H7 (cell line): ENCODE results near the gene CCDC167. TPM values are rescaled to one million over a fixed set of nuclear protein-coding genes. Genes with fewer than 3 reads are reported as not detected.
A peak's percentile ranks its signal among the peaks of the same experiment; 100 is the strongest.

Experiments
- DNase-seq: peaks from one replicate; pipeline ENCODE4 v3.0.0; 2012
- H3K27me3 ChIP-seq: 2 replicates; pipeline ENCODE4 v1.6.0; 2011; ENCODE audit warnings: mild to moderate bottlenecking, low read length; ENCODE audit not compliant: control insufficient read depth, insufficient read depth
- H3K36me3 ChIP-seq: replicated peaks from 2 replicates; pipeline ENCODE4 v1.5.1; 2011; ENCODE audit warnings: low read length; ENCODE audit not compliant: control insufficient read depth, insufficient read depth
- H3K4me3 ChIP-seq: 2 replicates; pipeline ENCODE4 v1.5.1; 2011; ENCODE audit warnings: low read depth, mild to moderate bottlenecking, control low read depth, low read length, moderate library complexity; ENCODE audit not compliant: insufficient read depth
- total RNA-seq: library from RNA; depleted of rRNA; stranded (reverse); fragments of >200 nt; shearing (Covaris generic); gene quantifications from 2 replicates; pipeline ENCODE4 v1.2.3, GENCODE V29; 2014

Gene CCDC167
- total RNA-seq, 1 experiment from 2014 or later, result 52.4 TPM

DNA sequence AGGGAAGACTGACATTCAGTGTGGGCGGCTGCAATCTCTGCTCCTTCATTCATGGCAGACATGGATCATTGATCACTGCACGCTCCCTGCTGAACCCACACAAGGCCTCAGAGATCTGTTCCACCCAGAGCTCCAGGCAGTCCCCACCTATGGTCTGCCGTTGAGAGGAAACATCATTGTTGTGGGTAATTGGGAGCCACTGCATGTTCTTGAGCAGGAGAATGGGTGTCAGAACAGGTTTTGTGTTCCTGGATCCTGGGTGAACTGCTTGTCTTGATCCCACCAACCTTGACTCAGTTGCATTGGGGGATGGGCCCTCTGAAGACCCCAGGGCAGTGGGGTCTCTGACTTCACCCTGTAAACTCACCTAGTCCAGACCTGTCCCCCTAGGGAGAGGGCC, 23.1 kb upstream of the CCDC167 start:
- DNase-seq, result no peak
- Histone ChIP-seq H3K4me3 (no peak overlapping the region), H3K36me3 (no peaks in the 10 kb centered on the region), H3K27me3 (no peaks in the 10 kb centered on the region)

DNA sequence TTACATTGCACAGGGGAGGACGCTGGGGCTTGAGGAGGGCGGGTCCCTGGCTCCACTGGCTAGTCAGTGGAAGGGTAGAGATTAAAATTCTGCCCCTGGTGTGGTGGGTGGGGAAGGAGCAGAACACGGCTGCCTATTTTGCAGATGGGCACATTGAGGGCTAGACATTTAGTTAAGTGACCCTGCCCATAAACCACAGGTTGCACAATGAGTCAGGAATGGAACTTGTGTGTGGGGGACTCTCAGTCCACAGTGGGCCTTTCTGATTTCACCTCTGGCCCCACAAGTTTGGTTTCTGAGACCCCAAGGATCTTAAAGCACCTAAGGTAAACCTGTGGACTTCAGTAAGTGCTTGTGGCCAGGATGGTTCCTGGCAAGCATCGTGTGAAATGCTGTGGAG, 22.0 kb upstream of the CCDC167 start:
- Histone ChIP-seq H3K4me3 (no peak overlapping the region), H3K27me3 (no peaks in the 10 kb centered on the region), H3K36me3 (no peaks in the 10 kb centered on the region)
- DNase-seq, result no peak

DNA sequence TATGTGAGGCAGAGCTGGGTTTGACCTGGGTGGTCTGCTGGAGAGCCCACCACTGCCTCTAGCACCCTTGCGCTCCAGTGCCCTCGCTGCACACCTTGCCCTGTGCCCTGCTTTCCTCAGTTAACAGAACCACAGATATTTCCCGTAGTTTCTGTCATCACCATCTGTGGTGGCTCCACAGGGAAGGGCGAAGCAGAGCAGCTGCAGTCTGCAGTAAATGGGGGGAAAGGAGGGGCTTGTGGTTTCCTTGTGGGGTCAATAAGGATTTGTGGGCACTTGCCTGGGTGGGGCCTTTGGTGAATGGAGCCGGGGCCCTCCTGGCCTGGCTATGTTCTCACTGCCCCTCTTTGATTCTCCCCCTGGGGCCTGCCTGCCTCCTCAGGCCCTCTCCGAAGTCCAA, 21.2 kb upstream of the CCDC167 start:
- H3K36me3 ChIP-seq, result no peaks in the 10 kb centered on the region
- H3K4me3 ChIP-seq, result no peak overlapping the region
- no peaks in the 10 kb centered on the region for H3K27me3 ChIP-seq
- no peak for DNase-seq

DNA sequence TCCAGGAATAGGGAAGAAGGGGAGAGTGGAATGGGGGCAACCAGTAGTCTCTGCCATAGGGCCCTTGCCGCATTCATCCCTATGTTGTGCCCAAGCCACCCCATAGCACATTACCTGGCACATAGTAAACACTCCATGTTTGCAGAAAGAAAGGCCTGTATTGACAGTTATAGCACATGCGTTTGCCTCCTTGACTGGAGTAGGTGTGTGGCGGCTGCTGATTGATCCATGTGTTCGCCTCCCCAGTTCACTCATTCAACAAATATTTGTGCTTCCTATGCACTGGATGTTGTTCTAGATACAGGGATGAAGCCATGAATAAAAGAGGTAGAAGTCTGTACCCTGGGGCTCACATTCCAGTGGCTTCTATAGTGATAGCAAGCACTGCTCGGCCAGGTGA, 19.8 kb upstream of the CCDC167 start:
- no peak overlapping the region for H3K4me3 ChIP-seq
- H3K36me3 ChIP-seq, result no peaks in the 10 kb centered on the region
- no peaks in the 10 kb centered on the region for H3K27me3 ChIP-seq
- no peak for DNase-seq

DNA sequence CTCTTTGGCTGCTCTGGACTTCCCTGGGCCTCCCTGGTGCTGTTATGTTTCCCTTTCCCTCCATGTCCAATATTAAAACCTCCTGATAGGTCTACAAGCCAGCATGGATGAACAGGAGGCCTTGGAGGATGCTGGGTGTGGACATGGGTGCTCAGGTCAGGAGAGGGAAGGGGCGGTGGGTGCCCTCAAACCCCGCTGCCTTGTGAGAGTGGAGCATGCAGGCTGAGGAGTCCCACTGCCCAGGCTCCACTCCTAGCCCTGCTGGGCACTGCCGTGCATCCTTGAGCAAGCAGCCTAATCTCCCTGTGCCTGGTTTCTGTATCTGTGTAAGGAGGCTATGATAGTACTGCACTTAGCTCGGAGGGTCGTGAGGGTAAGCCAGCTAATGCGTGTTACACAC, 18.4 kb upstream of the CCDC167 start:
- H3K4me3 ChIP-seq, result no peak overlapping the region
- no peak for DNase-seq

DNA sequence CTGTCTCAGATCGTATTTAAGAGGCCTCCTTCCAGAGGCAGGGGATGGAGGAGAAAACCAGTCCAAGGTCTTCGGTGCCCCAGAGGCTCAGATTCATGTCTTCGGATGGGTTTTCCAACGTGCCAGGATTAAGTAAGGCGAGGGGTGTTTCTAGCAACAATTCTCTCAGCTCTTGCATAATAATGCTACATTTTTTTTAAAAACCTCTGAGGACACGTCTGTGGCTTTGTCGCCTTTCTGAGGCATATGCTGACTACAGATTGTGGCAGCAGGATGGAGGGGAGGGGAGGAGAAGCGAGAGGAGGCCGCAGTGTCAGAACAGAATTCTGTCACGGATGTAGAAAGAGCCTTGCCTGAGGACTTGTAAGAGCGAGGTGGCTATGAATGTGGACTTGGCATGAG, 17.7 kb upstream of the CCDC167 start:
- H3K4me3 ChIP-seq, result no peak overlapping the region
- H3K36me3 ChIP-seq, result no peaks in the 10 kb centered on the region
- H3K27me3 ChIP-seq, result peaks cover 17% of the 10 kb centered on the region
- DNase-seq, result no peak

More for the DNA sequence above, 18.4 kb upstream of the CCDC167 start:
- Histone ChIP-seq H3K36me3 (no peaks in the 10 kb centered on the region), H3K27me3 (peaks cover 11% of the 10 kb centered on the region)

DNA sequence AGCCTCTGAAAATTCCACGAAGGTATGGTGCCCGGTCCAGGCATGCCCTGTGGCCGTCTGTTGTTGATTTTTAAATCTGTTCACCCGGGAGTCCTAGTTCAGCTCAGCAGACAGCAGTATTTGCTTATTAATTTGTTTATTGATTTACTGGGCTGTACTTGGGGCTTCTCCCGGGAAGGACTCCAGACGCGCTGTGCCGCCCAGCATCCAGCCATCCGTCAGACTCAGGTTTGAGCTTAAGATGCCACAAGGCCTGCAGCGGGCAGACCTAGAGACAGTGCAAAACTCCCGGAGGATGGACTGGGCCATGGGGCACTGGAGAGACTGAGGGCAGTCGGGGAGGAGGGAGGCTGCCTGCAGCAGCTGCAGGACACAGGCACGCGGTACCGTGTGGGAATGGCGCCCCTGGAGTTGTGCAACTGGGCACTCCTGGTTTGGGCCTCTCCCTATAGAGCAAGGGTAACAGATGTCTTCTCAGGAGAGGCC, 17.3 kb upstream of the CCDC167 start:
- Histone ChIP-seq H3K36me3 (no peaks in the 10 kb centered on the region), H3K27me3 (peaks cover 22% of the 10 kb centered on the region), H3K4me3 (no peak overlapping the region)
- DNase-seq, result no peak

DNA sequence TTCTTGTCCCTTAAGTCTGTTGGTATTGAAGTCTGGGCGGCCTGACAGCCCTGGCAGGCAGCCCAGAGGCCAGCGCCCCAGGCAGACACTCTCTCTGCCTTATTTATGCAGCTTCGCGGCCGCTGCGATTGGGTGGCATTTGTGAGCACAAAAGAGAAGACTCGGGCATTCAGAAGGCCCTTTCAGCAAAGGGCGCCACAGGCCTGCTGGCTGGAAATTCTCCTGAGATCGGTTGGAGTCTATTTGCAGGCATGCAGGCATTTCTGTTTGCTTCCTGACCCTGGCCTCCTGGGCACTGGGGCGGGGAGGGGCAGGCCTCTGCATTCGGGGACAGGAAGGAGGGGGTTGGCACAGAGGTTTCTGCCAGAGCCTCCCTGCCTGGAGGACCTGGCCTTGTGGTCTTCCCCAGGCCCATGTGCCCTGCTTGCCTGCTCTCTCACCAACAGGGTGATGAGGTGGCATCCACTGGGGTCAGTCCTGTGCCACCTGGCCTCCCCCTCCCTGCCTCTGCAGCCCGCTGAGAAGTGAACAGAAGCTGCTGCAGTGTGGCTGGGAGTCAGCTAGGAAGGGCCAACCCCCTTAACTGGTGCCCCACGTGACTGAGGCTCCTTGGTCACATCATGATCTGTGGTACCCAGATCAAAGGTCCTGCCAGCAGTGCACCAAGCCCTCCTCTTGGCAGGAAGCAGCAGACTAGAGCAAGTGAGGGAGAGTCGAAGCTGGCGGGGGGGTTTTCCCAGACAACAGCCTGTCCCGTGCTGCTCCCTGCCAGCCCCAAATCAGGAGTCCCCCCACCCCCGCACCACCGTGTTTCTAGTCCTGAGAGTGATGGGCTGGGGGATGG, 16.6 kb upstream of the CCDC167 start:
- Histone ChIP-seq H3K4me3 (no peak overlapping the region), H3K36me3 (no peaks in the 10 kb centered on the region), H3K27me3 (peaks cover 28% of the 10 kb centered on the region)
- peak; percentile 75 for DNase-seq

DNA sequence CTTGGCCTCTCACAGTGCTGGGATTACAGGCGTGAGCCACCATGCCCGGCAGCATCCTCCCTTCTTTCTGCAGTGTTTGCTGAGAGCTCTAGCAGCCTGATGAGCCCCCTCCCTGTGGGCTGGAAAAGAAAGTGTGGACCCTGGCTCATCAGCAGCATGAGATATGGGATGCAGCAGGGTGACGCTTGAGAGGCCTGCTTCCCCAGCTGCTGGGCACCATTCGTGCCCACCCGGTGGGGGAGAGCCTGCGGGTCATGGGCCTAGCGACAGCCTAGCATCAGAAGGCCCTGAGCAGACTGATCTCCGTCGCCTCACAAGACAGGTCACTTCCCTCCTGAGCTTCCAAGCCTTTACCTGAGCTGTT, 16.0 kb upstream of the CCDC167 start:
- DNase-seq, result no peak
- Histone ChIP-seq H3K27me3 (peaks cover 34% of the 10 kb centered on the region), H3K4me3 (no peak overlapping the region), H3K36me3 (no peaks in the 10 kb centered on the region)

DNA sequence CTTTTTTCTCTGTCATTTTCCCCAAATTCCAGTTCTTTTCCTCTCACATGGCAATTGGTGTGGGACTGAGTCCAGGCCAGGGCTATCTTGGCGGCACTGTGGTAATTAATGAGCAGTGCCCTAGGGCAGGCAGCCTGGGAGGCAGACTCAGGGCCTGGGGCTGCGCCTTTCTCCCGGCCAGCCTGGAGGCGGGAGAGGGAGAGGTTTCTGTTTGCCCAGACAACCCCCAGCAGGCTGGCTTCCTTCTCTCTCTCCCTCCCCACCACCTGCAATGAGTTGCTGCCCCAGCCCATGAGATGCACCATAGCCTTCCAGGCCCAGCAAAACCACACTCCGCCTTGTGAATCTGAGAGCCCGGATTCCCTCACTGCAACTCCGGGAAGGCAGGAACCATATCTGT, 15.1 kb upstream of the CCDC167 start:
- Histone ChIP-seq H3K4me3 (no peak overlapping the region), H3K36me3 (no peaks in the 10 kb centered on the region), H3K27me3 (peaks cover 36% of the 10 kb centered on the region)
- DNase-seq, result no peak

DNA sequence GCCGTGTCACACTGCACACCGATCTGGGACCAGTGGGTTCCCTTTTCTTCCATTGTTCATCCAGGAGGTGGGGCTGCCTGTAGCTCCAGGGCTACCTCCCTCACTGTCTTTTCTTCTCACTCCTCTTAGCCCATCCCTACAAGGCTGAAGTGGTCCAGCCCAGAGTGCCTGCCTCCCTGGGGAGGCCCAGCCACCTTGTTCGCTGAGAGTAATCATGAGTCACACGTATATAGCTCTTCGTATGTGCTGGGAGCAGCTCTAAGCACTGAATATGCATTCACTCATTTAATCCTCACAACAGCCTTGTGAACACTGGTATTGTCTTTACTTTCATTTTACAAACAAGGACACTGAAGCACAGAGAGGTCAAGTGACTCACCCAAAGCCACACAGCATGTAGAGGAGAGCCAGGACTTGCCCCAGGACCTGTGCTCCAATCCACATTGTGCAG, 14.7 kb upstream of the CCDC167 start:
- Histone ChIP-seq H3K27me3 (peaks cover 36% of the 10 kb centered on the region), H3K4me3 (no peak overlapping the region), H3K36me3 (no peaks in the 10 kb centered on the region)
- no peak for DNase-seq

DNA sequence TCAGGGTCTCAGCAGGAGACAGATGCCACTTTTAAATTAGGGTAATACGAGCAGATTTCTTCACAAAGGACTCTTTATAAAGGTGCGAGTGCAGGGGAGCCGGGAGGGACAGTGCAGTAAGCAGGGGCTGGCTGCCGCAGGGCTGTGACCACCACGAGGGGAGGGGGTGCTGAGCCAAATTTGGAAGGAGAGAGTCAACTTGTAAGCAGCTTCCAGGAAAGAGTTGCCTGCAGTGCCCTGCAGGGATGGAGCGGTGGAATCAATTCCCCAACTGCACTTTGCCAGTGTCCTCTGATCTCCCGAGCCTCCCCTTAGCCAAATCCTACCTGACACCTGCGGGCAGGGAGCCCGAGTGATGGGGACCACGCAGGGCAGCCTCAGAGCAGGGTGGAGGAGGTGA, 13.9 kb upstream of the CCDC167 start:
- Histone ChIP-seq H3K4me3 (peak overlapping the region; percentile 36; the same call in 1 of the 2 replicates), H3K27me3 (peaks cover 36% of the 10 kb centered on the region), H3K36me3 (no peaks in the 10 kb centered on the region)
- DNase-seq, result peak; percentile 65

DNA sequence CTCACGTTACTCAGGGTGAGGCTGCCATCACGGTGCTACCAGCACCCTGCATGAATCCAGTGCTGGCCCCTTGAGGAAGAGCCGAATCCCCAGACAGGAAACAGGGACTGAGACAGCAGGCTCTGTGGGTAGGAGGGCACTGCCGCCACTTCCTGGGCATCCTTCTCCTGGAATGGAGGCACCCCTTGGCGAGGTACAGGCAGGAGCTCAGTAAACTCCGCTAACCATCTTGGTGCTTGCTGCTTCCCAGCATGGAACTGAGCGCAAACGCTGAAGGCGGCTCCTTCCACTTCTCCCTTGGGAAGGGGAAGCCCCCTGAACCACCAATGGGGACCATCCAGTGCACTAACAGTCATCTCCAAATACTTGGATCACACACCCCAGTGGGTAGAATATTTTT, 13.5 kb upstream of the CCDC167 start:
- DNase-seq, result peak; percentile 60
- H3K27me3 ChIP-seq, result peaks cover 36% of the 10 kb centered on the region
- H3K4me3 ChIP-seq, result peak overlapping the region; percentile 36; the same call in 1 of the 2 replicates
- no peaks in the 10 kb centered on the region for H3K36me3 ChIP-seq

DNA sequence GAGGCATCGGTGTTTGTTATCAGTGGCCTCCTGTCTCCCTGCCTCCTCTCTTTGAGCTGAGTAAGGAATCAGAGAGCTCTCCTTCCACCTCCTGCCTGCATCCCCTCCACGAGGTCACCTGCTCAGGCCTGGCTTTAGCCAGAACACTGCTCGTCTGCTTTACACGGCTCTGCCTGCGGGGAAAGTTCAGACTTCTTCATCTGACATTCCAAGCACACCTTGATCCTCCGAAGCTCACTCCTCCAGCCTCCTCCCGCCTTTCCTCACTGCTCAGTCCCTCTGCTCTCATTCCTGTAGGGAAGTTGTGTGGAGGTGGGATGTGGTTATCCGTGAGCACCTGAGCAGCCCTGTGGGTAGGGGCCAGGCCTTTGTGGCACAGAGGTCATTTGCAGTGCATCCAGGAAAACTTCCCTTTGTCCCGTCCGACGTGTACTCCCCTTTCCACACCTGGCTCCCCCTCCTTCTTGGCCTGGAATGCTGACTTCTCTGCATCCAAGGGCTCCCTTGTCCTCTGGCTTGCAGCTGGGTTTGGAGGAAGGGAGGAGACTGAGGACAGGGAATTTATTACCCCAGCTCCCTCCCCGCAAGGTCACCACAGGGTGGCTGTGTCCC, 12.8 kb upstream of the CCDC167 start:
- Histone ChIP-seq H3K27me3 (peaks cover 36% of the 10 kb centered on the region), H3K4me3 (peak overlapping the region; percentile 36), H3K36me3 (no peaks in the 10 kb centered on the region)
- peak; percentile 77 for DNase-seq

DNA sequence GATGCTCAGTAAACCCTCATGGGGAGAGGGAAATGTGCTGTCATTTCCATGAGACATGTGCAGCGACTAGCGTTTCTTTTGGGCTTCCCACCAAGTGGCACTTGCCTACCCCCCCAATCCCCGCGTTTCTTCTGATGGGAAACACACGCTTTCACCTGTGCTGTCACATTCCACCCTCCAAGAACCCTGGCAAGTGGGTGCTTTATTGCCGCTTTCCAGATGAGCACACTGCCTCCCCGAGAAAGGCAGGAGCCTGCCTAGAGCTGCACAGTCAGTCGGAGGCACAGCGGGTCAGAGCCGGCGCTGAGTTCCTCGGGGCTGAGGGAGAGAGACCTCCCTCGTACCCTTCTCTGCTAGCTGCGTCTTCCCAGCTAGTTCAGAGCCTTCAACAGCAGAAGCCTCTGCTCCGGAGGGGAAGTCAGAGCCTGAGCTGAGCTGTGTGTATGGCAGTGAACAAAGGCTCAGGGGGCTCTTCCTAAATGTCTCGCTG, 12.3 kb upstream of the CCDC167 start:
- H3K4me3 ChIP-seq, result peak overlapping the region; percentile 36; the same call in 1 of the 2 replicates
- H3K27me3 ChIP-seq, result peaks cover 36% of the 10 kb centered on the region
- peak; percentile 56 for DNase-seq
- no peaks in the 10 kb centered on the region for H3K36me3 ChIP-seq
